ENCODE results near the gene ARID1B. TPM values are rescaled to one million over a fixed set of nuclear protein-coding genes. Genes with fewer than 3 reads are reported as not detected.

Gene ARID1B
- total RNA-seq, 1 experiment from 2014 or later, result 35.6 TPM

GRCh38 chr6:156757849-156758248, 19.3 kb upstream of the ARID1B start (continued):
- TF ChIP-seq, protein P1, sequence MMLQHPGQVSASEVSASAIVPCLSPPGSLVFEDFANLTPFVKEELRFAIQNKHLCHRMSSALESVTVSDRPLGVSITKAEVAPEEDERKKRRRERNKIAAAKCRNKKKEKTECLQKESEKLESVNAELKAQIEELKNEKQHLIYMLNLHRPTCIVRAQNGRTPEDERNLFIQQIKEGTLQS (IDR thresholded peaks at IDR 0.05), result no peak
- TF ChIP-seq, protein P2, sequence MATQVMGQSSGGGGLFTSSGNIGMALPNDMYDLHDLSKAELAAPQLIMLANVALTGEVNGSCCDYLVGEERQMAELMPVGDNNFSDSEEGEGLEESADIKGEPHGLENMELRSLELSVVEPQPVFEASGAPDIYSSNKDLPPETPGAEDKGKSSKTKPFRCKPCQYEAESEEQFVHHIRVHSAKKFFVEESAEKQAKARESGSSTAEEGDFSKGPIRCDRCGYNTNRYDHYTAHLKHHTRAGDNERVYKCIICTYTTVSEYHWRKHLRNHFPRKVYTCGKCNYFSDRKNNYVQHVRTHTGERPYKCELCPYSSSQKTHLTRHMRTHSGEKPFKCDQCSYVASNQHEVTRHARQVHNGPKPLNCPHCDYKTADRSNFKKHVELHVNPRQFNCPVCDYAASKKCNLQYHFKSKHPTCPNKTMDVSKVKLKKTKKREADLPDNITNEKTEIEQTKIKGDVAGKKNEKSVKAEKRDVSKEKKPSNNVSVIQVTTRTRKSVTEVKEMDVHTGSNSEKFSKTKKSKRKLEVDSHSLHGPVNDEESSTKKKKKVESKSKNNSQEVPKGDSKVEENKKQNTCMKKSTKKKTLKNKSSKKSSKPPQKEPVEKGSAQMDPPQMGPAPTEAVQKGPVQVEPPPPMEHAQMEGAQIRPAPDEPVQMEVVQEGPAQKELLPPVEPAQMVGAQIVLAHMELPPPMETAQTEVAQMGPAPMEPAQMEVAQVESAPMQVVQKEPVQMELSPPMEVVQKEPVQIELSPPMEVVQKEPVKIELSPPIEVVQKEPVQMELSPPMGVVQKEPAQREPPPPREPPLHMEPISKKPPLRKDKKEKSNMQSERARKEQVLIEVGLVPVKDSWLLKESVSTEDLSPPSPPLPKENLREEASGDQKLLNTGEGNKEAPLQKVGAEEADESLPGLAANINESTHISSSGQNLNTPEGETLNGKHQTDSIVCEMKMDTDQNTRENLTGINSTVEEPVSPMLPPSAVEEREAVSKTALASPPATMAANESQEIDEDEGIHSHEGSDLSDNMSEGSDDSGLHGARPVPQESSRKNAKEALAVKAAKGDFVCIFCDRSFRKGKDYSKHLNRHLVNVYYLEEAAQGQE (IDR thresholded peaks at IDR 0.05; ENCODE audit: low read depth), result no peak

DNA sequence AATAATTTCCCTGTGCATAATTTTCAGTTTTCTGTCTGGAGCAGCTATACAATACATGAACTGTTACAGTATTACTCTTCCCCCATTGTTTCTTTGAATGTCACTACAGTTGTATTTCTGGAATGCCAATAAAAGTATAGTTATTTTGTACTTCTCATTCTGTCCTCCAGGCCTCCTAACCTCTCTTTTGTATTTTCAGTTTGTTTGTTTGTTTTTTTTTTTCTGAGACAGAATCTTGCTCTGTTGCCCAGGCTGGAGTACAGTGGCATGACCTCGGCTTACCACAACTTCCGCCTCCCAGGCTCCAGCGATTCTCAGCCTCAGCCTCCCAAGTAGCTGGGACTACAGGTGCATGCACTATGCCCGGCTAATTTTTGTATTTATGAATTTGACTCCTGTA, 16.8 kb upstream of the ARID1B start:
- Histone ChIP-seq H3K4me2 (ENCODE audit: low read length) (no peak overlapping the region), H3K9me3 (ENCODE audit: control insufficient read depth in 1 of 2, insufficient read depth in 1 of 2, low read depth in 1 of 2, low read length in 2 of 2) (no peaks in the 10 kb centered on the region), H3K4me3 (replicated peaks in 1 of 2; ENCODE audit: low read depth in 1 of 2, low read length in 2 of 2) (no peak overlapping the region), H3K79me2 (ENCODE audit: insufficient read depth, low read length) (no peaks in the 10 kb centered on the region), H3K9me2 (ENCODE audit: insufficient read depth) (no peaks in the 10 kb centered on the region), H4K20me1 (ENCODE audit: insufficient read depth) (no peaks in the 10 kb centered on the region), H3K27ac (ENCODE audit: low read depth, low read length) (no peak overlapping the region), H3K36me3 (ENCODE audit: control insufficient read depth in 1 of 2, insufficient read depth in 2 of 2, low read length in 2 of 2) (no peaks in the 10 kb centered on the region), H3K27me3 (ENCODE audit: insufficient read depth, low read length) (no peaks in the 10 kb centered on the region), H3K4me1 (ENCODE audit: control insufficient read depth in 1 of 2, insufficient read depth in 2 of 2, low read length in 2 of 2) (no peaks in the 10 kb centered on the region), H3K9ac (ENCODE audit: low read length) (no peak overlapping the region), H2AFZ (ENCODE audit: low read depth, low read length, poor library complexity, severe bottlenecking) (no peak overlapping the region)
- POLR2A ChIA-PET, result no interaction called here
- TF ChIP-seq, protein P3, sequence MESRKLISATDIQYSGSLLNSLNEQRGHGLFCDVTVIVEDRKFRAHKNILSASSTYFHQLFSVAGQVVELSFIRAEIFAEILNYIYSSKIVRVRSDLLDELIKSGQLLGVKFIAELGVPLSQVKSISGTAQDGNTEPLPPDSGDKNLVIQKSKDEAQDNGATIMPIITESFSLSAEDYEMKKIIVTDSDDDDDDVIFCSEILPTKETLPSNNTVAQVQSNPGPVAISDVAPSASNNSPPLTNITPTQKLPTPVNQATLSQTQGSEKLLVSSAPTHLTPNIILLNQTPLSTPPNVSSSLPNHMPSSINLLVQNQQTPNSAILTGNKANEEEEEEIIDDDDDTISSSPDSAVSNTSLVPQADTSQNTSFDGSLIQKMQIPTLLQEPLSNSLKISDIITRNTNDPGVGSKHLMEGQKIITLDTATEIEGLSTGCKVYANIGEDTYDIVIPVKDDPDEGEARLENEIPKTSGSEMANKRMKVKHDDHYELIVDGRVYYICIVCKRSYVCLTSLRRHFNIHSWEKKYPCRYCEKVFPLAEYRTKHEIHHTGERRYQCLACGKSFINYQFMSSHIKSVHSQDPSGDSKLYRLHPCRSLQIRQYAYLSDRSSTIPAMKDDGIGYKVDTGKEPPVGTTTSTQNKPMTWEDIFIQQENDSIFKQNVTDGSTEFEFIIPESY (IDR thresholded peaks at IDR 0.05; ENCODE audit: extremely low read depth, insufficient replicate concordance, low read length), result no peak
- TF ChIP-seq CTCF (IDR thresholded peaks at IDR 0.05 in 2 of 3, conservative IDR thresholded peaks at IDR 0.05 in 1 of 3; ENCODE audit: borderline replicate concordance in 1 of 3, insufficient read depth in 1 of 3, low read depth in 2 of 3, low read length in 2 of 3), result no peak
- no peak for TF ChIP-seq POLR2A (IDR thresholded peaks at IDR 0.05; ENCODE audit: borderline replicate concordance, extremely low read depth, insufficient read depth, insufficient read length)
- TF ChIP-seq RAD21 (IDR thresholded peaks at IDR 0.05; ENCODE audit: low read depth), result no peak
- CTCF ChIA-PET, result no interaction called here
- intact Hi-C loops (cut with micrococcal nuclease), result no loop called here
- ATAC-seq (no peak), DNase-seq (ENCODE audit: low read depth, low spot score) (no peak)
- RAD21 ChIA-PET (ENCODE audit: low non-redundant PET in 1 of 2, low total read pairs in 2 of 2, uncharacterized antibody in 2 of 2, unreplicated experiment in 2 of 2), result interaction anchor here in 1 of 2 experiments (0.7 kb wide), 1 partner anchor 134 kb away, joined by 3 read pairs; no protein-coding TSS in a partner anchor
- no TSS peak for BruUV-seq (replicated peaks)
